ENCODE measurements around the gene SERPINB13.

DNA sequence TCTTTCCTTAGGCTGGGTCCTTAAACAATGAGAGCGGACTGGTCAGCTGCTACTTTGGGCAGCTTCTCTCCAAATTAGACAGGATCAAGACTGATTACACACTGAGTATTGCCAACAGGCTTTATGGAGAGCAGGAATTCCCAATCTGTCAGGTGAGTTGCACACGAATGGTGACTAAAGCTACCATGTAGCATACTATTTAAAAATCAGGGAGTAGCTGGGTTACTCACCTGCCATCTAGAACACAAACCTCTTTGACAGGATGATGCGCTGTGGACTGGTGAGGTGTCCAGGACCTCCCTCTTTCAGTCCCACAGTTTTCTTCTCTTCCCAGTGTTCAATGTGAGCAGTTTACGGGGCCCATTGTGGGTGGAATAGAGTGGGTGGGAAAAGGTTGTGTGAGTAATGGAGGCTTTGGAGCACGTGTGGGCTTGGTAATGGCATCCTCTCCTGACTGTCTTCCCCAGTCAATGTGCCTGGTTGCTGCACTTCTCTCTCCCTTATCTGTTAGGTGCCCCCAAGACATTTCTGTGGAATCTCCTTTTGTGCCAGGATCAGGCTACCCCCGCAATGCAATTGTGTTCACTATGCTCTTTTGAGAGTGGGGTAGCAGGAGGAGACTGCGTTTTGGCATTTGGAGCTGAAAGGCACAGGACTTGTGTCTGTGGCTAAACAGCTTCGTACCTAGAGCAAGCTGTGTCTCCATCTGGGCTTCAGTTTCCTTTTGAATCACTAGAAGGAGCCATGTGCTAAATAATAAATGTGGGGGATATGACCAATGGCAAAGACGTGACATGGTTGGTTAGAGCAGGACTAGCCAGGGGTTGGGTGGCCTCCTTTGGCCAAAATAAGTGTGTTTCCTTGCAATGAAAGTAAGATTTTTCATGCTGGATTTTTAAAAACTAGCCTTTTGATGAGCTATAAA lies 27.3 kb upstream of the SERPINB13 start:
- TF ChIP-seq ZNF274 (IDR thresholded peaks at IDR 0.05; ENCODE audit: low read depth, low read length), result no peak
- no peak for TF ChIP-seq SUZ12 (IDR thresholded peaks at IDR 0.05; ENCODE audit: extremely low read depth, insufficient read depth, insufficient read length)
